Ascending aorta (tissue), 2 donors: ENCODE results near the gene TLR4. TPM values are rescaled to one million over a fixed set of nuclear protein-coding genes. Genes with fewer than 3 reads are reported as not detected.

Experiments used
- DNase-seq, 2 donors: peaks; one replicate each; pipeline ENCODE4 v3.0.0-alpha.2; 2019; ENCODE audit warnings: low spot score in 2 of 2
- H3K27ac ChIP-seq, 2 donors: fragments of 200-600 bp; sonication (generic); one replicate each; pipeline ENCODE4 v1.5.1; 2016 to 2017; ENCODE audit warnings: mild to moderate bottlenecking in 1 of 2
- H3K27me3 ChIP-seq: fragments of 200-600 bp; sonication (generic); one replicate; pipeline ENCODE4 v1.5.1; 2017
- H3K36me3 ChIP-seq, 2 donors: fragments of 200-600 bp; sonication (generic); one replicate each; pipeline ENCODE4 v1.5.1; 2016
- H3K4me1 ChIP-seq, 2 donors: fragments of 200-600 bp; sonication (generic); one replicate each; pipeline ENCODE4 v1.5.1; 2016 to 2017; ENCODE audit warnings: mild to moderate bottlenecking in 1 of 2
- H3K4me3 ChIP-seq, 2 donors: fragments of 200-600 bp; sonication (generic); one replicate each; pipeline ENCODE4 v1.5.1; 2016 to 2017; ENCODE audit warnings: mild to moderate bottlenecking in 1 of 2
- H3K9me3 ChIP-seq, 2 donors: fragments of 200-600 bp; sonication (generic); one replicate each; pipeline ENCODE4 v1.5.1; 2016
- intact Hi-C: fragments of 100-400 bp; cut with DNase I; formaldehyde crosslinking; loops from one replicate; pipeline ENCODE4 v1.15.1; 2023
- total RNA-seq: library from RNA; depleted of rRNA; stranded (reverse); fragments of >200 nt; gene quantifications from one replicate; pipeline ENCODE4 v1.1.0, GENCODE V29; 2016
- TF ChIP-seq, protein P1 (sequence below), 3 experiments: fragments of 200-600 bp in 2 of 3; fragments of 450-650 bp in 1 of 3; sonication (generic) in 2 of 3; IDR thresholded peaks; one replicate each; pipeline ENCODE4 v1.5.1; 2016 to 2019; ENCODE audit warnings: antibody characterized with exemption in 3 of 3, mild to moderate bottlenecking in 1 of 3, moderate library complexity in 1 of 3

The TLR4 gene
- total RNA-seq, 1 donor from 2014 or later: 32.4 TPM

DNA sequence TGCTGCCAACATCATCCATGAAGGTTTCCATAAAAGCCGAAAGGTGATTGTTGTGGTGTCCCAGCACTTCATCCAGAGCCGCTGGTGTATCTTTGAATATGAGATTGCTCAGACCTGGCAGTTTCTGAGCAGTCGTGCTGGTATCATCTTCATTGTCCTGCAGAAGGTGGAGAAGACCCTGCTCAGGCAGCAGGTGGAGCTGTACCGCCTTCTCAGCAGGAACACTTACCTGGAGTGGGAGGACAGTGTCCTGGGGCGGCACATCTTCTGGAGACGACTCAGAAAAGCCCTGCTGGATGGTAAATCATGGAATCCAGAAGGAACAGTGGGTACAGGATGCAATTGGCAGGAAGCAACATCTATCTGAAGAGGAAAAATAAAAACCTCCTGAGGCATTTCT, 10.1 kb downstream of the TLR4 start:
- no peak for DNase-seq
- Histone ChIP-seq H3K4me1 (peaks cover 3 to 14% of the 10 kb centered on the region in 2 donors), H3K9me3 (peaks cover 0 to 12% of the 10 kb centered on the region in 2 donors), H3K36me3 (peaks cover 14 to 62% of the 10 kb centered on the region in 2 donors), H3K4me3 (no peak overlapping the region), H3K27me3 (no peaks in the 10 kb centered on the region), H3K27ac (no peak overlapping the region)
- intact Hi-C loops: no loop called here
- TF ChIP-seq, protein P1, sequence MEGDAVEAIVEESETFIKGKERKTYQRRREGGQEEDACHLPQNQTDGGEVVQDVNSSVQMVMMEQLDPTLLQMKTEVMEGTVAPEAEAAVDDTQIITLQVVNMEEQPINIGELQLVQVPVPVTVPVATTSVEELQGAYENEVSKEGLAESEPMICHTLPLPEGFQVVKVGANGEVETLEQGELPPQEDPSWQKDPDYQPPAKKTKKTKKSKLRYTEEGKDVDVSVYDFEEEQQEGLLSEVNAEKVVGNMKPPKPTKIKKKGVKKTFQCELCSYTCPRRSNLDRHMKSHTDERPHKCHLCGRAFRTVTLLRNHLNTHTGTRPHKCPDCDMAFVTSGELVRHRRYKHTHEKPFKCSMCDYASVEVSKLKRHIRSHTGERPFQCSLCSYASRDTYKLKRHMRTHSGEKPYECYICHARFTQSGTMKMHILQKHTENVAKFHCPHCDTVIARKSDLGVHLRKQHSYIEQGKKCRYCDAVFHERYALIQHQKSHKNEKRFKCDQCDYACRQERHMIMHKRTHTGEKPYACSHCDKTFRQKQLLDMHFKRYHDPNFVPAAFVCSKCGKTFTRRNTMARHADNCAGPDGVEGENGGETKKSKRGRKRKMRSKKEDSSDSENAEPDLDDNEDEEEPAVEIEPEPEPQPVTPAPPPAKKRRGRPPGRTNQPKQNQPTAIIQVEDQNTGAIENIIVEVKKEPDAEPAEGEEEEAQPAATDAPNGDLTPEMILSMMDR (IDR thresholded peaks at IDR 0.05): no peak

DNA sequence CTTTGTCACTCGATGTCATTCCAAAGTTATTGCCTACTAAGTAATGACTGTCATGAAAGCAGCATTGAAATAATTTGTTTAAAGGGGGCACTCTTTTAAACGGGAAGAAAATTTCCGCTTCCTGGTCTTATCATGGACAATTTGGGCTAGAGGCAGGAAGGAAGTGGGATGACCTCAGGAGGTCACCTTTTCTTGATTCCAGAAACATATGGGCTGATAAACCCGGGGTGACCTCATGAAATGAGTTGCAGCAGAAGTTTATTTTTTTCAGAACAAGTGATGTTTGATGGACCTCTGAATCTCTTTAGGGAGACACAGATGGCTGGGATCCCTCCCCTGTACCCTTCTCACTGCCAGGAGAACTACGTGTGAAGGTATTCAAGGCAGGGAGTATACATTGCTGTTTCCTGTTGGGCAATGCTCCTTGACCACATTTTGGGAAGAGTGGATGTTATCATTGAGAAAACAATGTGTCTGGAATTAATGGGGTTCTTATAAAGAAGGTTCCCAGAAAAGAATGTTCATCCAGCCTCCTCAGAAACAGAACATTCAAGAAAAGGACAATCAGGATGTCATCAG, 11.3 kb downstream of the TLR4 start:
- H3K4me1 ChIP-seq: peaks cover 6 to 25% of the 10 kb centered on the region in 2 donors
- peaks cover 14 to 51% of the 10 kb centered on the region in 2 donors for H3K36me3 ChIP-seq
- no peak for DNase-seq
- no peaks in the 10 kb centered on the region for H3K27me3 ChIP-seq
- H3K4me3 ChIP-seq: no peak overlapping the region
- TF ChIP-seq, protein P1 (IDR thresholded peaks at IDR 0.05): no peak
- intact Hi-C loops: no loop called here
- no peak overlapping the region for H3K27ac ChIP-seq
- H3K9me3 ChIP-seq: peaks cover 0 to 12% of the 10 kb centered on the region in 2 donors

DNA sequence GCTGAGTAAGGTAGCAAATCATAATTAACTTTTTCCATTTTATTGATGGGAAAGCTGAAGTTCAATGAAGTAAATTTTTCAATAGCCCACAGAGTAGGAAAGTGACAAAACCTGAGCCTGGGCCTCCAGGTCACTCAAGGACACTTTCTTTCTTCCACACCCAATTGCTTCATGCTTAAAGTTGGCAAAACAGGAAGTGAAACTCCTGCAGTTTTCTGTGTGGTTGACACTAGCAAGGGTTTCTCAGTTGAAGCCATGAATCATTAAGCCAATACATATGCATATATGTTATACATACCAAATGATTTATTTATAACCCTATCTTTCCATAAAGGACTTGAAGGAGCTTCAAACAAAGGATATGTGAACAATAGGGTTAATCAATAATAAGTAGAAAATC, 13.9 kb downstream of the TLR4 start:
- Histone ChIP-seq H3K36me3 (peaks cover 11 to 26% of the 10 kb centered on the region in 2 donors), H3K9me3 (peaks cover 0 to 12% of the 10 kb centered on the region in 2 donors), H3K4me3 (no peak overlapping the region), H3K4me1 (peaks cover 6 to 28% of the 10 kb centered on the region in 2 donors), H3K27me3 (no peaks in the 10 kb centered on the region), H3K27ac (peak overlapping the region in 1 of 2 donors; percentile 16)
- intact Hi-C loops: no loop called here
- TF ChIP-seq, protein P1 (IDR thresholded peaks at IDR 0.05): no peak
- DNase-seq: no peak

DNA sequence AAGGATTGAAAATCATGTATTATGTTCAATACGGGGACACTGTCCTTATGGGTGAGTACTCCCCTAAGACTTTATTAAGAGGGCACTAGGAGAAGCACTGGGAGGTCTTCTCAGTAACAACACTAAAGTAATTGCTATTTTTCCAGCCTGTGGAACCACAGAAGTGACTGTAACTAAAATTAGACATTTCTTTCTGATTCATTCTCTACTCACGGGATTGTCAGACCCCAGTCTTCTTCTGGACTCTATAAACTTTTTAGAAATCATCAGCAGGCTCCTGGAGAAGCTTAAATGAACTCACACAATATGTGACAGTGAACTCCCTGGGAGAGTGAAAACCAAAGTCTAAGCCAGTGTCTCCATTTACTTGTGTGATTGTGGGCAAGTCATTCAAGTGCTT, 14.5 kb downstream of the TLR4 start:
- TF ChIP-seq, protein P1 (IDR thresholded peaks at IDR 0.05): no peak
- Histone ChIP-seq H3K27ac (peak overlapping the region in 1 of 2 donors; percentile 16), H3K27me3 (no peaks in the 10 kb centered on the region), H3K9me3 (peaks cover 0 to 10% of the 10 kb centered on the region in 2 donors), H3K4me1 (peaks cover 6 to 28% of the 10 kb centered on the region in 2 donors), H3K36me3 (peaks cover 9 to 19% of the 10 kb centered on the region in 2 donors), H3K4me3 (no peak overlapping the region)
- no peak for DNase-seq
- intact Hi-C loops: no loop called here

DNA sequence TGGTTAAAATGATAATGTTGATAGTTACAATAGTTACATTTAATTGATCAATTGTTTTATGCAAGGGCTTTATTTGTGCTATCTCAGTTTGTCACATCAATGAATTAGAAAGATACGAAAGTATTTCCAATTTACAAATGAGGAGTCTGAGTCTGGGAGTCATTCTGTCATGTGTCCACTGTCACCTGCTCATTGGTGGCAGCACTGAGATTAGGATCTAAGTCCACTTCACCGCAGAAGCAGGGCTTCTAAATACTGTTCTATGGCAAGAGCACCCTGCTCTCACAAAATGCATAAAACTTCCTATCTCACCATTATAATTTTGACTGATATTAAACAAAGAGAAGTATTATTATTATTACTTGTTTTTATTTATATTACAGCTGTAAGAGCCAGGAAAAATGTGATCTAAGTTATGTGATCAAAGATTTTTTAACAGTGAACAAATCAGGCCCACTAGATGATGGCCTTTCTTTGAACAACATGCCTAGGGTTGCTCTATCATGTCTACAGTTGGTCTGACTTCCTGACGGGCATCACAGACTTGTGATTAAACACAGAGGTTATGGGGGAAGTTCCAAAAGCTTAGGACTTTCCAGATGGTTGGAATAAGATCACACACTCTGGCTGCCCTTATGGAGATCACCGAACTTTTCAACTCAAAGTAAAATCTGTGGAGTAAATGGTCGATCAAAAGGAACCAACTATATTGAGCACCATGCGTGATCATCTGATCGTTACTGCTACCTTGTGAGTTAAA, 15.1 kb downstream of the TLR4 start:
- no peak overlapping the region for H3K27ac ChIP-seq
- TF ChIP-seq, protein P1 (IDR thresholded peaks at IDR 0.05): no peak
- DNase-seq: no peak
- H3K9me3 ChIP-seq: peaks cover 0 to 3% of the 10 kb centered on the region in 2 donors
- H3K36me3 ChIP-seq: peaks cover 3 to 13% of the 10 kb centered on the region in 2 donors
- no peak overlapping the region for H3K4me3 ChIP-seq
- intact Hi-C loops: no loop called here
- H3K27me3 ChIP-seq: no peaks in the 10 kb centered on the region
- peaks cover 6 to 28% of the 10 kb centered on the region in 2 donors for H3K4me1 ChIP-seq
